ENCODE results near the gene MLX.

- TF ChIP-seq EZH2phosphoT487 (IDR thresholded peaks at IDR 0.05; ENCODE audit: insufficient read depth, low read depth) = no peak
- TF ChIP-seq EZH2 (IDR thresholded peaks at IDR 0.05; ENCODE audit: insufficient read depth, poor library complexity, severe bottlenecking) = no peak
Observed at GRCh38 chr17:42547698-42548069, 19.2 kb upstream of the MLX start.
